ENCODE results near the gene UQCC3.
A peak's percentile ranks its signal among the peaks of the same experiment; 100 is the strongest.
"Not testable (repeated sequence)": the region's sequence is repeated elsewhere in the genome, so short reads cannot be mapped to it uniquely, and the experiment has no call there.

The UQCC3 gene

DNA sequence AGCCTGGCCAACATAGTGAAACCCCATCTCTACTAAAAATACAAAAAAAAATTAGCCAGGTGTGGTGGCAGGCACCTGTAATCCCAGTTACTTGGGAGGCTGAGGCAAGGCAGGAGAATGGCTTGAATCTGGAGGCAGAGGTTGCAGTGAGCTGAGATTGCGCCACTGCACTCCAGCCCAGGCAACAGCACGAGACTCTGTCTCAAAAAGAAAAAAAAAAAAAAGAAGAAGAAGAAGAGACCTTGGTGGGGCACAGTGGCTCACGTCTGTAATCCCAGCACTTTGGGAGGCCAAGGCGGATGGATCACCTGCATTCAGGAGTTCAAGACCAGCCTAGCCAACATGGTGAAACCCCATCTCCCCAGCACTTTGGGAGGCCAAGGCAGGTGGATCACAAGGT, 32.4 kb downstream of the UQCC3 start:
- DNase-seq = not testable (repeated sequence)

DNA sequence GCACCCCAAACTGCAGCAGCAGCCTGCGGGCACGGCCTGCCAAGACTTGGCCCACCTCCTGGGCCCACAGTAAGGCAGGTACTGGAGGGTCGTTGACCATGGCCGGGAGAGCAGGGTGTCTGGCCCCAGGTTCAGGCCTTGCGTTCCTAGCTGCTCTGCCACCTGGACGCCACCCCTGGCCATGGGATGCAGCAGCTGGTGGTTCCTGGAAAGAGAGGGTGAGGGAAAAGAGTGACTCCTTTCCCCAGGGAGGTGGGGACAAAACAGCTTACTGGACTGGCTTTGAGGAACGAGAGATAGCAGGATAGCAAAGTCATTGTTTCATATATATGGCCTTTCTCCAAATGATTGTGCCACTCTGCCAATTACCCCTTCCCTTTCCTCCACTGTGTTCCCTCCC, 33.9 kb downstream of the UQCC3 start:
- no peak for DNase-seq

DNA sequence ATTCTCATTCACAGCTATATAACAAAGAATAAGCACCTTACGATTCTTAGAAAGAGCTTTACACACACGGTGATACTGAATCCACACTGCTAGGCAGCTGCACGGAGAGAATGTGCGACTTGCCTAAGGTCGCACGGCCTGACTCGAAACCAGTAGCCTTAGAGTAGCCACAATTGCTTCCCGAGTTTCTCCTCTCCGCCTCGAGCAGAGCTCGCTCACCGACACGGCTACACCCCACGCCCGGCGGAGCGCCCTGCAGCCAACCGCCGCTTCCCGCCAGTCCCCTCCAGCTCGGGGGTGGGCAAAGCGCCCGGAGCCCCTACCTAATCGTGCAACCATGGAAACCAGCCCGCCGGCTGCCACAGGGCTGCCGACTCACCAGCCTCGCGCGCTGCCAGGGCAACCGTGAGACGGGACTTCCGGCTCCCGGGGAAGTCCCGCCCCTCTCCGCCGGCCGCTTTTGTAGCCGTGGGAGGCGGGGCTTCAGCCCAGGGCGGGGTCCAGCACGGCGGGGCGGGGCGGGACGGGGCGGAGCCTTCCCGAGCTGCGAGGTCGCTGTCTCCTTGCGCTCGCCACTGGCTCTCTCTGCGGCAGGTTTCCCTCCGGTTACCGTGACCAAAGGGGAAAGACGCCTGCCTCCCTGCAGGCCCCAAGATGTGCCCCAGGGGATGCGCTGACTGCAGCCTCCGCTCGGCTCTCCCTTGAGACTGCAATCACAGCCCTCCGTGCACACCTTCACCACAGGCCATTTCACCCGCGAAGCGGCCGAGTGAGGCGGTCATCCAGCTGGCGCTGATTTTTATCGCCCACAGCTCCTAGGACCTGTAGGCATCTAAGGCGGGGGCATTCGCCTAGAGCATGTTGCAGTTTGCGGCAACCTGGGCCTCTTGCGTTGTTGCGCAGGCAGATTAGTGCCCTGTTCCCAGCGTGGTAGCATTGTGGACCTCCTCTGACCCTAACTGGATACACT, 34.7 kb downstream of the UQCC3 start:
- peak; percentile 91 for DNase-seq

GRCh38 chr11:62706850-62707247, 35.4 kb downstream of the UQCC3 start:
- no peak for DNase-seq

DNA sequence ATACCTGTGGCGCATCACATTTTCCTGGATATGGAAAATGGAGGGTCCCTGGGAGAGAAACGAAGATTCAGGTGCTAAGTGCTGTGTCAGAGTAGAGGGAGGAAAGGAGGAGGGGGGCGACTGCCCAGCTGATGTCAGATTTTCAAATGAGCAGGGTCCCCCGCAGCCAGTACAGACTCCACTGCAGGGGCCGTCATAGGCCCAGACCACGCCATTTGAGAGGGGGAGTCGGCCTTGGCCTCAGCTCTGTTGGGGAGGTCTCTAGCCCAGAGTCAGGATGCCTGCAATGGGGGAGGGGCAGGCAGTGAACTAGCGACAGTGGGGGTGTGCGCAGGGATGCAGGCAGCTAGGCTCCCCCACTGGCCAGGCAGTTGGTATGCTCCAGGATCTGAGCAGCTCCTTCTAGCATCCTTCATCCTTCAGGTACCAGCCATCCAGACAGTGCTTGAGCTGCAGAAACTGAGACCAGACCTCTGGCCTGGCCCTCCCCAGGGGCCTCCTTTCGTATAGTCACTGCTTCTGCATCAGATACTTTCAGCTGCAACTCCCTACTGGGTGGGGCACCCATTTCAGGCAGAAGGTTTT, 35.9 kb downstream of the UQCC3 start, which contains the start of the genes BSCL2 and GNG3:
TSS of gene BSCL2 (minus strand) at position 148 of the 585 bp plus-strand sequence. CDS start 229 bp downstream, outside the sequence.
TSS of gene GNG3 (plus strand) at position 400 of the 585 bp plus-strand sequence. CDS start 620 bp downstream, outside the sequence.
- no peak for DNase-seq

GRCh38 chr11:62708392-62708791, 36.9 kb downstream of the UQCC3 start:
- no peak for DNase-seq

- DNase-seq = no peak
Measured at GRCh38 chr11:62708793-62709192, 37.3 kb downstream of the UQCC3 start.

- peak; percentile 97 for DNase-seq
Measured at GRCh38 chr11:62709247-62710000, 38.0 kb downstream of the UQCC3 start.

GRCh38 chr11:62710001-62710345, 38.5 kb downstream of the UQCC3 start:
- DNase-seq = no peak

DNA sequence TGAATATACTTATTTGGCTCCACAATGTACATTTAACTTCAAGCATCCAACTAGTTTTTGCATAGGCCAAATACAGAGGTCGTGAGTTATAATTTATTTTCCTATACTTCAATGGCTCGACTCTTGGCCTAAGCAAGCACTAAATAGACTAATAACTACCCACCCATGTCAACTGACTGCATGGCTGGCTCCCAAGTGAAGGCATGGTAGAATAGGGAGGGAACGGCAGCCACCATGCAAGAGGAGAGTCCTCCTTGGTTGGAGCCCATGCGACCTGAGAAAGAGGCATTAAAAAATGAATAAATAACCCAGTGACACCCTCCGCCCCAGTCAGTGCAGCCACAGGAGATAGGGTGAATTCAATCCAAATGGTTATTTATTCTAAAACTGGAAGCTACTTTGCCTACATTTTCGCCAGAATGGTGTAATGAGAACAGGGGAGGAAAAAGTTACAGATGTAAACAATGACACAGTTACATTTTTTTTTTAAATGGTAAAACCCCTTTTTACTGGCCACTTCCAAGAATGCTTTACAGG, 40.9 kb downstream of the UQCC3 start:
- DNase-seq = no peak

DNA sequence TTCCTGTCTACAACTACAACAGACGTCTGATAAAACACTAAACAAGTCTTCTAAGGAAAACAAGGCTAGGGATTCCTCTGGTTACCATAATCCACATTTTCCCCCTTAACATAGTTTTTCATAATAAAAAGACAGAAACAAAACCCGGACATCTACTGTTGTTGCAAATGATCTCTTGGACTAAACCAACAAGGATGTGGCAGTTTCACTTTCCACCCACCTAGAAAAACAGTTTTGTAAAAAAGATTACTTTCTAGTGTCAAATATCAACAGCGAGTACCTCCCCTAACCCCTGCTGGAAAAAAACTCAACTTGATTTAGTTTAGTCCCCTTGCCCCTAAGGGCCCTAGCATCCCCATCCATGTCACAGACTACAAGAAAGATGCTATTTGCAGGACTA, 41.4 kb downstream of the UQCC3 start:
- no peak for DNase-seq

GRCh38 chr11:62713343-62713742, 41.9 kb downstream of the UQCC3 start:
- no peak for DNase-seq

- DNase-seq = no peak
Measured at GRCh38 chr11:62715150-62716130, 44.0 kb downstream of the UQCC3 start.

- no peak for DNase-seq
Measured at GRCh38 chr11:62716206-62716605, 44.7 kb downstream of the UQCC3 start.

GRCh38 chr11:62716816-62717215, 45.3 kb downstream of the UQCC3 start:
- DNase-seq = no peak

- DNase-seq = no peak
Measured at GRCh38 chr11:62719302-62719978, 48.0 kb downstream of the UQCC3 start.

GRCh38 chr11:62721994-62722393, 50.5 kb downstream of the UQCC3 start:
- no peak for DNase-seq
